H1 (cell line): ENCODE data around the gene NLRC5. TPM values are rescaled to one million over a fixed set of nuclear protein-coding genes. Genes with fewer than 3 reads are reported as not detected.

Source experiments
- CHD2 ChIP-seq: IDR thresholded peaks from 2 replicates; pipeline ENCODE4 v1.6.1; 2012; ENCODE audit warnings: low read length, improper control_type of control experiment
- JUN ChIP-seq: IDR thresholded peaks from 2 replicates; pipeline ENCODE4 v1.6.1; 2011; ENCODE audit warnings: low read depth, mild to moderate bottlenecking, improper control_type of control experiment, low read length
- RFX5 ChIP-seq: IDR thresholded peaks from 2 replicates; pipeline ENCODE4 v1.6.1; 2011; ENCODE audit warnings: low read depth, low read length, improper control_type of control experiment, borderline replicate concordance
- polyA plus RNA-seq, 7 experiments: library from polyadenylated mRNA; depleted of rRNA in 3 of 7; stranded (reverse) in 5 of 7; unstranded in 2 of 7; fragments of >200 nt in 5 of 7; fragments of 200-250 nt in 2 of 7; gene quantifications; 1 replicate in 5 of 7; 2 replicates in 1 of 7; 4 replicates in 1 of 7; pipeline versions ENCODE4 v1.2.1 to v1.2.3, GENCODE V29; 2011 to 2013; ENCODE audit warnings: missing spikeins in 2 of 7, mixed read lengths in 2 of 7
- total RNA-seq: library from RNA; stranded (reverse); fragmentation: NEBNext Ultra II Directional; extraction: Animal tissue kit (Norgen Biotek cat#: 25700); gene quantifications from 2 replicates; pipeline ENCODE4 v1.2.1, GENCODE V29; 2021
- TF ChIP-seq, protein P1 (sequence below), 3 experiments: IDR thresholded peaks; 1 replicate in 2 of 3; 2 replicates in 1 of 3; pipeline versions ENCODE4 v1.5.1 to v1.6.1; 2011; ENCODE audit warnings: low read length in 3 of 3, mild to moderate bottlenecking in 3 of 3, inconsistent platforms in 2 of 3, low read depth in 1 of 3, moderate library complexity in 1 of 3; ENCODE audit not compliant: insufficient read depth in 1 of 3; ENCODE audit errors: control extremely low read depth in 1 of 3

NLRC5 gene
- total and polyA plus RNA-seq, 2 of the 8 experiments (the other 6 are each of a cell fraction or from before 2014, with no cell fraction given), result 2.2 to 3.2 TPM

DNA sequence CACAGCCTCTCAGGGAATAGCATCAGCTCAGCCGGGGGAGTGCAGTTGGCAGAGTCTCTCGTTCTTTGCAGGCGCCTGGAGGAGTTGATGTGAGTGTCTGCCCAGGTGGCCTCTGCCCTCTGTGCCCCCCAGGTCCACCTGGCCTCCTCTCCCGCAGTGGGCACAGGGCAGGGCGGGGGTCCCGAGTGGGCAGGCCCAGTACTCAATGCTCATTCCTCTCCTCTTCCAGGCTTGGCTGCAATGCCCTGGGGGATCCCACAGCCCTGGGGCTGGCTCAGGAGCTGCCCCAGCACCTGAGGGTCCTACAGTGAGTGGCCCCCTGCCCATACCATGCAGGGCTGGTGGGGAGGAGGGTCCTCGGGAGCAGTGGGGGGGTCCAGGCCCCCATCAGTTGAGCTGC, 88.4 kb downstream of the NLRC5 start (continued):
- TF ChIP-seq, protein P1, sequence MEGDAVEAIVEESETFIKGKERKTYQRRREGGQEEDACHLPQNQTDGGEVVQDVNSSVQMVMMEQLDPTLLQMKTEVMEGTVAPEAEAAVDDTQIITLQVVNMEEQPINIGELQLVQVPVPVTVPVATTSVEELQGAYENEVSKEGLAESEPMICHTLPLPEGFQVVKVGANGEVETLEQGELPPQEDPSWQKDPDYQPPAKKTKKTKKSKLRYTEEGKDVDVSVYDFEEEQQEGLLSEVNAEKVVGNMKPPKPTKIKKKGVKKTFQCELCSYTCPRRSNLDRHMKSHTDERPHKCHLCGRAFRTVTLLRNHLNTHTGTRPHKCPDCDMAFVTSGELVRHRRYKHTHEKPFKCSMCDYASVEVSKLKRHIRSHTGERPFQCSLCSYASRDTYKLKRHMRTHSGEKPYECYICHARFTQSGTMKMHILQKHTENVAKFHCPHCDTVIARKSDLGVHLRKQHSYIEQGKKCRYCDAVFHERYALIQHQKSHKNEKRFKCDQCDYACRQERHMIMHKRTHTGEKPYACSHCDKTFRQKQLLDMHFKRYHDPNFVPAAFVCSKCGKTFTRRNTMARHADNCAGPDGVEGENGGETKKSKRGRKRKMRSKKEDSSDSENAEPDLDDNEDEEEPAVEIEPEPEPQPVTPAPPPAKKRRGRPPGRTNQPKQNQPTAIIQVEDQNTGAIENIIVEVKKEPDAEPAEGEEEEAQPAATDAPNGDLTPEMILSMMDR (IDR thresholded peaks at IDR 0.05; ENCODE audit: control extremely low read depth in 1 of 3, insufficient read depth in 1 of 3, low read depth in 1 of 3, low read length in 3 of 3), result no peak
- TF ChIP-seq CHD2 (no peak), RFX5 (no peak), JUN (no peak)
- TF ChIP-seq, all 59 proteins: peak for 0
